Dermis microvascular lymphatic vessel endothelial cell (primary cell): ENCODE data around the gene PHLDA2. TPM values are rescaled to one million over a fixed set of nuclear protein-coding genes. Genes with fewer than 3 reads are reported as not detected.

Experiments
- DNase-seq, 2 donors: peaks; one replicate each; pipeline versions ENCODE4 v3.0.0 to v3.0.0-alpha.2; 2010; ENCODE audit warnings: low read depth in 2 of 2
- total RNA-seq: library from RNA; depleted of rRNA; stranded (reverse); fragments of >200 nt; gene quantifications from 2 replicates; pipeline ENCODE4 v1.2.1, GENCODE V29; 2014

Gene PHLDA2, protein sequence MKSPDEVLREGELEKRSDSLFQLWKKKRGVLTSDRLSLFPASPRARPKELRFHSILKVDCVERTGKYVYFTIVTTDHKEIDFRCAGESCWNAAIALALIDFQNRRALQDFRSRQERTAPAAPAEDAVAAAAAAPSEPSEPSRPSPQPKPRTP
- total RNA-seq: 1.9 and 2.4 TPM in 2 replicates

- DNase-seq: peak in 1 of 2 donors; percentile 60
Observed at GRCh38 chr11:2928605-2929530, at the start of gene PHLDA2. PHLDA2 (minus strand) TSS chr11:2929420; CDS start chr11:2929364, 56 bp downstream.

- DNase-seq: no peak
Observed at GRCh38 chr11:2977113-2977512, 47.9 kb upstream of the PHLDA2 start.

DNA sequence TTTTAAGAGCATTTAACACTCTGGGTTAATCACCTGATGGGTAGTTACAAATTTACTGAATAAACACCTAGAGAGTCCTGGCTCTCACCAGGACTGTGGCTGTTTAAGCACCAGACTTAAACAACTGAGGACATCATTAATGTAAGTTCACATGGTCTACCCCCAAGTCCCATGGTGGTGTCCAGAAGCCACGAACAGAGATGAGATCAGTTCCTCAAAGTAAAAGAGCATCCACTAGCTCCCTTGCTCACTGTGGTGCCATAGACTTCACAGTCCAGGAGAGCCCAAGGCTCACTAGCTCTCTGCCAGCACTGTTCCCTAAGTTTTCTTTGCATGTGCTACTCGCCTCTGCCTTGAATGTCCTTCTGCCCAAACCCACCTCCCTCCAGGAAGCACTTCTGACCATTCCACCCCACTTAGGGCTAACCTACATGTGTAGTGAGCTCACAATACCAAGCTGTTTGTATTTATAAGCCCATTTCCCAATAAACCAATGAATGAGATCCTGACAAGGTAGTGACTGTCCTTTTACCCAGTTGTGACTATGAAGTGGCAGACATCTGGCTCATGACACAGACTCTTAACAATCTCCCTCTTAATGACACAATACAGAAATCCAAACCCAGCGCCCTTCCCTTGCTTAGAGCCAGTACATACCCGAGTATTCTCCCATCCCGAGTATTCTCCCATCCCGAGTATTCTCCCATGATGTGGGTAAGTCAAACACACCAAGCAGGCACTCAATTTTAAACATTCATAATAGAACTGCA lies 47.3 kb upstream of the PHLDA2 start:
- DNase-seq: no peak

- DNase-seq: peak; percentile 52 to 61
Observed at GRCh38 chr11:2975594-2975993, 46.4 kb upstream of the PHLDA2 start.

DNA sequence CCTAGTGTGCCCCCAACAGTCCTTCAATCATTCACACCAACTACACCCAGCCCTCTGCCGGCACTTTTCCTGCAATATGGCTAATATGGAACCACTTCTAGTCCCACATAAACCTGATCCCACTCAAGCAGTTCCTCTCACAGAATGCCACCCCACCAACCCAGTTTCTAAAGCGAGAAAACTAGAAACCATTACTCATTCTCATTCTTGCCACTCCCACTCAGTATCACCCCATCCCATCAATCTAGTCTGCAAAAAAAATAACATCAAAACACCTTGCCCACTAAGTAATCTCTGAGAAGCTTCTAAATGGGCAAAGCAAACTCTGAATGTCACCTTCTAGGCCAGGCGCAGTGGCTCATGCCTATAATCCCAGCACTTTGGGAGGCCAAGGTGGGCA lies 45.1 kb upstream of the PHLDA2 start:
- DNase-seq: no peak

- DNase-seq: no peak
Observed at GRCh38 chr11:2968341-2968900, 39.2 kb upstream of the PHLDA2 start.

DNA sequence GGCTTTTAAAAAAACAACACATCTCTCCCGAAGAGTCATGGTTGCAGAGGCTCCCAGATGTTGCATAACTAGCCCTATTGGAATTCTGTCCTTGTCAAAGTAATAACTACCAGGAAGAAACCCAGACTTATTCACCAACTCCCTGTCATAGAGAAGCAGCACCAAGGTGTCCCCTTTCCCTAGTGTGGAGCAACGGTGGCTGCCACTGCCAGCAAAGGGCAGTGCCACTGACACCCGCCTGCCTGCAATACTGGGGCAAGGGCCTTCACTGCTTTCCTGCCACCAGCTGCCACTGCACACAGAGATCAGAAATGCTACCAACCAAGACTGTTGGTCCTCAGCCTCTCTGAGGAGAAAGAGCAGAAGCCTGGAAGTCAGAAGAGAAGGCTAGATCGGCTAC lies 35.6 kb upstream of the PHLDA2 start:
- DNase-seq: no peak

DNA sequence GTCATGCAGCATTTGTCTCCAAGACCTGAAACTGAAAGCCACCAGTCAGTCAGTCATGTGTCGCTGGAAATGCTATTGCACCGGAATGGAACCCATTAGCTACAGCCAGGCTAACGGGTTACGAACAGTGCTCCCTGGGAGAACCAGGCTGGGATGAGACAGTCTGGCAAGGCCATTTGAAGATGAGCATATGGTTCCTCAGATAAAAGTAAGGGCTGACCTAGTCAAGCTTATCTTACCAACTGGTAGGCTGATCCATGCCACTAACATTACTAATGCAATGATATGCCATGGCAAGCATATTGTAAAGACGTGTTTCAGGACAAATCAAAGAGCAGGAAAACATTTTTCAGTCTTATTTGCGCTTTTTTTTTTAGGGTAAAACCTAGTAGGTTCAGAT lies 34.5 kb upstream of the PHLDA2 start:
- no peak for DNase-seq

GRCh38 chr11:2963112-2963754 lies 34.0 kb upstream of the PHLDA2 start:
- DNase-seq: no peak

DNA sequence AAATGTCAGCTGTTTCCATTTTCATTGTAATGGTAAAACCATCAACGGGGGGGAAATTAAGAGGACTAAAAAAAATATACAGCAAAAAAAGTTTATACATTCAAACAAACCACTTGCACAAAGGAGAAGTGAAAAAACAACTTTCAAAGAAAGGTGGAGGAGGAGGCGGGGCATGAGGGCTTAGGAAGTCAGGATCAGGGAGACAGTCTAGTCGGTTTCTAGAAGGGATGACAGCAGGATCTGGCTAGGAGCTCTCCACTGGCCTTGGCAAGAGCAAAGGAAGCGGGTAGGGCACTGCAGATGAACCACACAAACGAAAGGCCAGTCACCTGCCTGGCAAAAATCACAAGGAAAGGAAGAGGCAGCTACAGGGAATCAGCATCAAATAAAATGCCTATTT lies 31.9 kb upstream of the PHLDA2 start:
- no peak for DNase-seq

- no peak for DNase-seq
Observed at GRCh38 chr11:2960139-2960538, 30.9 kb upstream of the PHLDA2 start.

GRCh38 chr11:2958251-2958650 lies 29.0 kb upstream of the PHLDA2 start:
- no peak for DNase-seq

GRCh38 chr11:2955906-2956476 lies 26.8 kb upstream of the PHLDA2 start:
- DNase-seq: no peak

GRCh38 chr11:2954263-2954662 lies 25.0 kb upstream of the PHLDA2 start:
- DNase-seq: peak in 1 of 2 donors; percentile 41

DNA sequence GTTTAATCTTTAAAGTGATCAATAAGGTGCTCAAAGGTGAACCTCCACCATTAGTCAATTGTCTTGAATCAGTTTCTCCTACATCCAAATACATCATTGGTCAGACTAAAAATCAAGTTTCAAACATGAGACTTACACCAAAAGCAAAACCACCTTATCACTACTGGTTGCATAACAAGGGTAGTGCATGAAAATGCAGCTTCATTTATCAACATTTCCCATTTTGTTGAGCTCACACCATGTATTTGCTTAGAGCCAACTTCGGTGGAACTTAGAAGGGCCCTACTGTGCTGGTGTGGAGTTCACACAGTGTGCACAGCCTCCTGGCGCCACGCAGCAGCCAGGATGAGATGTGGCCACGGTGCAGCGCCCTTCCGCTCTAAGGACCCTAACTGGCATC lies 23.1 kb upstream of the PHLDA2 start:
- no peak for DNase-seq

- peak in 1 of 2 donors; percentile 75 for DNase-seq
Observed at GRCh38 chr11:2951231-2952110, 22.3 kb upstream of the PHLDA2 start.

DNA sequence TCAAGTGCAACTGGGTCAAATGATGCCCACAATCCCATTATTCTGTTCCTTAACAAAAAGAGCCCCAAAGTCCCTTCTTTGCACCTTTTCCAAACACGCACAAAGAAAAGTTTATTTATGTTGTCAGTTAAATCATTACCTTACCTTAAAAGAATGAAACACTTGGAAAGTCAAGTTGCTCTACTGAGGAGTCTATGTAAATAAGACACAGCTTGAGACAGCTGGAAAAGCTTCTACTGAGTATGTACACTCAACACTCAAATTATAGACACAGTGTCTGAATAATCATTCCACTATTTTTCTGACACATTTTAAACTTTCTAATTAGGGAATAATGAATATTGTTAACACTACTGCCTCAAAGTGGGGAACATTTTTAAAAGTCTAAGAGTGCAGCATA lies 21.6 kb upstream of the PHLDA2 start:
- no peak for DNase-seq

DNA sequence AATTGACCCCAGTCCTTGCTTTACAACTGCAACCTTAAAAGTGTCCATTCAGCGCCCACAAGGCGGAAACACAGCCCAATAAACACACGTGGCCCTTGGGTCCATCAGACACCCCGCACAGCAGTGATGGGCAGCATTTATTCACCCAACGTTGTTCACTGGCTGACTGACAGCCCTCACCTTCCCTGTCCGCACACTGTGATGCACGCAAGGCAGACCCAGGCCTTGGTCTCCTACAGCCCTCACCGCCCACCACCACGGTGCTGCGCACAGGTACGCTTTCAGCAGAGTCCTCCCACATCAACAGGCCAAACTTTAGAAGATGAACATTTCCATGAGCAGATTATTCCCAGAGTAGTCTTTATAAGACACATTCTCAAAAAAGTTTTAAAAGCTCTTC lies 20.7 kb upstream of the PHLDA2 start:
- DNase-seq: no peak

GRCh38 chr11:2947744-2948143 lies 18.5 kb upstream of the PHLDA2 start:
- no peak for DNase-seq

- no peak for DNase-seq
Observed at GRCh38 chr11:2945757-2946287, 16.6 kb upstream of the PHLDA2 start.
